Activated CD4-positive, alpha-beta T cell treated with anti-CD3 and anti-CD28 coated beads, Interleukin-2, amount 10 ng/mL, durations not matched to agents 24 days and 14 days (primary cell): ENCODE data around the gene AAR2. TPM values are rescaled to one million over a fixed set of nuclear protein-coding genes. Genes with fewer than 3 reads are reported as not detected.

Source experiments
- DNase-seq: peaks from one replicate; pipeline ENCODE4 v3.0.0; 2022
- H3K27ac Mint-ChIP-seq: one replicate; pipeline ENCODE4 v1.8.0; 2022; ENCODE audit warnings: mild to moderate bottlenecking, mixed read lengths
- H3K27me3 Mint-ChIP-seq: one replicate; pipeline ENCODE4 v1.8.0; 2022; ENCODE audit warnings: mixed read lengths
- H3K36me3 Mint-ChIP-seq: one replicate; pipeline ENCODE4 v1.8.0; 2022; ENCODE audit warnings: low read depth, mild to moderate bottlenecking, mixed read lengths
- H3K4me1 Mint-ChIP-seq: one replicate; pipeline ENCODE4 v1.8.0; 2021; ENCODE audit warnings: mixed read lengths
- H3K4me3 Mint-ChIP-seq: one replicate; pipeline ENCODE4 v1.8.0; 2022; ENCODE audit warnings: mild to moderate bottlenecking, moderate library complexity, mixed read lengths
- H3K9me3 Mint-ChIP-seq: one replicate; pipeline ENCODE4 v1.8.0; 2021; ENCODE audit warnings: mixed read lengths
- intact Hi-C: fragments of 100-400 bp; cut with micrococcal nuclease; formaldehyde crosslinking; loops from one replicate; pipeline ENCODE4 v1.15.1; 2023
- total RNA-seq: library from RNA; stranded (reverse); gene quantifications from 2 replicates; pipeline ENCODE4 v1.2.3, GENCODE V29; 2022

Gene AAR2
- total RNA-seq, 1 donor from 2014 or later, result 30.7 TPM

- no peaks in the 10 kb centered on the region for H3K4me1 Mint-ChIP-seq
- no peak overlapping the region for H3K27ac Mint-ChIP-seq
- H3K9me3 Mint-ChIP-seq, result no peaks in the 10 kb centered on the region
- no peak for DNase-seq
- H3K36me3 Mint-ChIP-seq, result no peaks in the 10 kb centered on the region
- H3K4me3 Mint-ChIP-seq, result no peak overlapping the region
- peaks cover 30% of the 10 kb centered on the region for H3K27me3 Mint-ChIP-seq
- intact Hi-C loops, result no loop called here
These were observed 61.4 kb downstream of the AAR2 start for GRCh38 chr20:36297656-36298055.

GRCh38 chr20:36298061-36298460, 61.8 kb downstream of the AAR2 start:
- H3K4me3 Mint-ChIP-seq, result no peak overlapping the region
- intact Hi-C loops, result no loop called here
- H3K36me3 Mint-ChIP-seq, result no peaks in the 10 kb centered on the region
- H3K27me3 Mint-ChIP-seq, result peaks cover 33% of the 10 kb centered on the region
- H3K27ac Mint-ChIP-seq, result no peak overlapping the region
- DNase-seq, result no peak
- H3K9me3 Mint-ChIP-seq, result no peaks in the 10 kb centered on the region
- H3K4me1 Mint-ChIP-seq, result no peaks in the 10 kb centered on the region

GRCh38 chr20:36298795-36299339, 62.6 kb downstream of the AAR2 start:
- Mint-ChIP-seq H3K4me3 (no peak overlapping the region), H3K36me3 (no peaks in the 10 kb centered on the region), H3K27ac (no peak overlapping the region), H3K9me3 (no peaks in the 10 kb centered on the region), H3K27me3 (peaks cover 39% of the 10 kb centered on the region), H3K4me1 (no peaks in the 10 kb centered on the region)
- DNase-seq, result no peak
- intact Hi-C loops, result no loop called here

- Mint-ChIP-seq H3K9me3 (no peaks in the 10 kb centered on the region), H3K27ac (no peak overlapping the region), H3K4me1 (no peaks in the 10 kb centered on the region), H3K4me3 (no peak overlapping the region), H3K36me3 (no peaks in the 10 kb centered on the region), H3K27me3 (peaks cover 43% of the 10 kb centered on the region)
- no peak for DNase-seq
- intact Hi-C loops, result no loop called here
These were observed 63.2 kb downstream of the AAR2 start for GRCh38 chr20:36299459-36299858.

- intact Hi-C loops, result no loop called here
These were observed 65.3 kb downstream of the AAR2 start for GRCh38 chr20:36301359-36302119.

GRCh38 chr20:36303020-36303595, 66.8 kb downstream of the AAR2 start:
- H3K4me3 Mint-ChIP-seq, result no peak overlapping the region
- intact Hi-C loops, result no loop called here
- H3K27me3 Mint-ChIP-seq, result peaks cover 55% of the 10 kb centered on the region
- H3K27ac Mint-ChIP-seq, result no peak overlapping the region
- no peaks in the 10 kb centered on the region for H3K4me1 Mint-ChIP-seq
- no peak for DNase-seq
- no peaks in the 10 kb centered on the region for H3K9me3 Mint-ChIP-seq
- H3K36me3 Mint-ChIP-seq, result no peaks in the 10 kb centered on the region

More at GRCh38 chr20:36301359-36302119, 65.3 kb downstream of the AAR2 start:
- Mint-ChIP-seq H3K36me3 (no peaks in the 10 kb centered on the region), H3K27ac (no peak overlapping the region), H3K4me3 (no peak overlapping the region), H3K27me3 (peaks cover 48% of the 10 kb centered on the region), H3K4me1 (no peaks in the 10 kb centered on the region), H3K9me3 (no peaks in the 10 kb centered on the region)
- DNase-seq, result no peak

GRCh38 chr20:36303831-36304230, 67.6 kb downstream of the AAR2 start:
- Mint-ChIP-seq H3K27me3 (peaks cover 61% of the 10 kb centered on the region), H3K4me3 (no peak overlapping the region), H3K27ac (no peak overlapping the region), H3K9me3 (no peaks in the 10 kb centered on the region), H3K36me3 (no peaks in the 10 kb centered on the region), H3K4me1 (no peaks in the 10 kb centered on the region)
- no peak for DNase-seq
- intact Hi-C loops, result no loop called here

GRCh38 chr20:36304786-36305495, 68.7 kb downstream of the AAR2 start:
- Mint-ChIP-seq H3K36me3 (no peaks in the 10 kb centered on the region), H3K4me3 (no peak overlapping the region), H3K4me1 (no peaks in the 10 kb centered on the region), H3K27me3 (peaks cover 68% of the 10 kb centered on the region), H3K27ac (no peak overlapping the region), H3K9me3 (no peaks in the 10 kb centered on the region)
- no peak for DNase-seq
- intact Hi-C loops, result no loop called here

- H3K9me3 Mint-ChIP-seq, result no peaks in the 10 kb centered on the region
- no peak for DNase-seq
- H3K4me3 Mint-ChIP-seq, result peak within 1 kb of the TSS; percentile 41
- no peaks in the 10 kb centered on the region for H3K36me3 Mint-ChIP-seq
- intact Hi-C loops, result no loop called here
- H3K4me1 Mint-ChIP-seq, result no peaks in the 10 kb centered on the region
- peaks cover 62% of the 10 kb centered on the region for H3K27me3 Mint-ChIP-seq
- H3K27ac Mint-ChIP-seq, result no peak within 1 kb of the TSS
These were observed 69.6 kb downstream of the AAR2 start, which contains the start of gene DLGAP4 for GRCh38 chr20:36305602-36306551. TSS of gene DLGAP4 (plus strand) at chr20:36306339. CDS start at chr20:36431718, 125,379 bp downstream.

Other genes starting within 250 kb of the AAR2 start
- gene EPB41L1, start 81.7 kb upstream of the AAR2 start, total RNA-seq, result 0.09 and 0.19 TPM in 2 replicates
- gene DLGAP4, start 69.9 kb downstream of the AAR2 start, total RNA-seq, result 21.3 and 24.8 TPM in 2 replicates